Lower leg skin (tissue), 4 donors: ENCODE results near the gene GBP4. TPM values are rescaled to one million over a fixed set of nuclear protein-coding genes. Genes with fewer than 3 reads are reported as not detected.
"Not testable (repeated sequence)": the region's sequence is repeated elsewhere in the genome, so short reads cannot be mapped to it uniquely, and the experiment has no call there.

Source experiments
- DNase-seq, 2 donors: peaks; one replicate each; pipeline ENCODE4 v3.0.0-alpha.2; 2019; ENCODE audit warnings: low spot score in 2 of 2
- H3K4me3 ChIP-seq: fragments of 200-600 bp; sonication (generic); 2 replicates; pipeline ENCODE4 v1.5.1; 2017; ENCODE audit warnings: mild to moderate bottlenecking, low read depth; ENCODE audit not compliant: poor library complexity, severe bottlenecking
- POLR2A ChIP-seq, 2 donors: fragments of 450-650 bp; IDR thresholded peaks; one replicate each; pipeline ENCODE4 v1.6.1; 2016 to 2017; ENCODE audit warnings: antibody characterized with exemption in 2 of 2, mild to moderate bottlenecking in 1 of 2, moderate library complexity in 1 of 2
- WGBS, 2 donors: methylation state at CpG; one replicate each; pipeline ENCODE4 v1.1.5; 2018; 5-methylcytosine and 5-hydroxymethylcytosine counted together
- intact Hi-C: fragments of 100-400 bp; cut with DNase I; formaldehyde crosslinking; loops from one replicate; pipeline ENCODE4 v1.15.0; 2023; ENCODE audit warnings: low total_unique reads
- total RNA-seq, 4 donors: library from RNA; depleted of rRNA; stranded (reverse); fragments of >200 nt; gene quantifications; one replicate each; pipeline ENCODE4 v1.1.0, GENCODE V29; 2016
- TF ChIP-seq, protein P1 (sequence below), 3 donors: fragments of 450-650 bp; IDR thresholded peaks; one replicate each; pipeline ENCODE4 v1.5.1; 2016; ENCODE audit warnings: antibody characterized with exemption in 3 of 3, mild to moderate bottlenecking in 3 of 3, moderate library complexity in 2 of 3

The GBP4 gene, protein sequence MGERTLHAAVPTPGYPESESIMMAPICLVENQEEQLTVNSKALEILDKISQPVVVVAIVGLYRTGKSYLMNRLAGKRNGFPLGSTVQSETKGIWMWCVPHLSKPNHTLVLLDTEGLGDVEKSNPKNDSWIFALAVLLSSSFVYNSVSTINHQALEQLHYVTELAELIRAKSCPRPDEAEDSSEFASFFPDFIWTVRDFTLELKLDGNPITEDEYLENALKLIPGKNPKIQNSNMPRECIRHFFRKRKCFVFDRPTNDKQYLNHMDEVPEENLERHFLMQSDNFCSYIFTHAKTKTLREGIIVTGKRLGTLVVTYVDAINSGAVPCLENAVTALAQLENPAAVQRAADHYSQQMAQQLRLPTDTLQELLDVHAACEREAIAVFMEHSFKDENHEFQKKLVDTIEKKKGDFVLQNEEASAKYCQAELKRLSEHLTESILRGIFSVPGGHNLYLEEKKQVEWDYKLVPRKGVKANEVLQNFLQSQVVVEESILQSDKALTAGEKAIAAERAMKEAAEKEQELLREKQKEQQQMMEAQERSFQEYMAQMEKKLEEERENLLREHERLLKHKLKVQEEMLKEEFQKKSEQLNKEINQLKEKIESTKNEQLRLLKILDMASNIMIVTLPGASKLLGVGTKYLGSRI
- 1 to 10 TPM in 3 of 4 donors, under 1 TPM in 1; 0.46 to 4.6 (median 3.2) TPM for total RNA-seq

DNA sequence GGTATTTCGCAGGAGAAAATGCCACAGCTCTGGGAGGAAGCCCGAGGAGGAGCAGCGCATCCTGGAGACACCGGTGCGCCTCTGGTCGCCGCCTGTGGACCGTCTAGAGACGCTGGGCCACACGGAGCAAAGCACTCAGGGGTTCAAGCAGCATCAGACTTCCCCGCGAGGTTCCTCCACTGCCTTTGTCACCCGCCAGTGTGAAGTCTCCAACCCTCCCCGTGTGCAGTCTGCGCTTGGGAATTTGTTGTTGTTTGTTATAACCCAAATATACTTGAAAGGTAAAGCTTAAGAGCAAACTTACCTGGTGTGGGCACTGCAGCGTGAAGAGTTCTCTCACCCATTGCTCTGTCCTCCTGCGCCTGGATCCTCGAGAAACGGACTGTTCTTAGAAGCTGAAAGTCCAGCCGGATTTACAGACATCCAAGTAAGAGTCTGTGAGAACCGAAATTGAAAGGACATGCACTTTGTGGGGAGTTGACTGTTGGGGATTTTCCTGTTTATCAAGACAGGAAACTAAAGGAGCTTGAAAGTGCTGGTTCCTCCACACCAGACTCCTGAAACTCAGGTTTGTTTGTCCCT, at the start of gene GBP4:
TSS of gene GBP4 (minus strand) at position 452 of the 582 bp plus-strand sequence. CDS start at position 344, 108 bp downstream.
- intact Hi-C loops = no loop called here
- TF ChIP-seq, protein P1, sequence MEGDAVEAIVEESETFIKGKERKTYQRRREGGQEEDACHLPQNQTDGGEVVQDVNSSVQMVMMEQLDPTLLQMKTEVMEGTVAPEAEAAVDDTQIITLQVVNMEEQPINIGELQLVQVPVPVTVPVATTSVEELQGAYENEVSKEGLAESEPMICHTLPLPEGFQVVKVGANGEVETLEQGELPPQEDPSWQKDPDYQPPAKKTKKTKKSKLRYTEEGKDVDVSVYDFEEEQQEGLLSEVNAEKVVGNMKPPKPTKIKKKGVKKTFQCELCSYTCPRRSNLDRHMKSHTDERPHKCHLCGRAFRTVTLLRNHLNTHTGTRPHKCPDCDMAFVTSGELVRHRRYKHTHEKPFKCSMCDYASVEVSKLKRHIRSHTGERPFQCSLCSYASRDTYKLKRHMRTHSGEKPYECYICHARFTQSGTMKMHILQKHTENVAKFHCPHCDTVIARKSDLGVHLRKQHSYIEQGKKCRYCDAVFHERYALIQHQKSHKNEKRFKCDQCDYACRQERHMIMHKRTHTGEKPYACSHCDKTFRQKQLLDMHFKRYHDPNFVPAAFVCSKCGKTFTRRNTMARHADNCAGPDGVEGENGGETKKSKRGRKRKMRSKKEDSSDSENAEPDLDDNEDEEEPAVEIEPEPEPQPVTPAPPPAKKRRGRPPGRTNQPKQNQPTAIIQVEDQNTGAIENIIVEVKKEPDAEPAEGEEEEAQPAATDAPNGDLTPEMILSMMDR (IDR thresholded peaks at IDR 0.05) = no peak
- TF ChIP-seq POLR2A (IDR thresholded peaks at IDR 0.05) = no peak
- DNase-seq = no peak
- 30 to 45% methylated on average over 21 of the region's 21 CpGs for WGBS, 2 donors
- no peak within 1 kb of the TSS for H3K4me3 ChIP-seq

DNA sequence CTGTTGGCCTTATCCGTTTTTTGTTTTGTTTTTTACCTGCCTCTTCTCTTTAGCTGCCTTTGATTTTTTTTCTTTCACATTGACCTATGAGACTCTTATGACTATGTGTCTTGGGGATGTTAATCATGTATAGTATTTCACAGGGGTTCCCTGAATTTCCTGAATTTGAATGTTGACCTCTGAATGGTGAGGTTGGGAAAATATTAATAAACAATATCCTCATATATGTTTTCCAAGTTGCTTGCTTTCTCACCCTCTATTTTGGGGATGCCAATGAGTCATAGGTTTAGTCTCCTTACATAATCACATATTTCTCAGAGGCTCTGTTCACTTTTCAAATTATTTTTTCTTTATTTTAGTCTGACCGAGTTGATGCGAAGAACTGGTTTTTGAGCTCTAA, 44.3 kb upstream of the GBP4 start:
- DNase-seq = no peak
- TF ChIP-seq, protein P1 (IDR thresholded peaks at IDR 0.05) = no peak
- TF ChIP-seq POLR2A (IDR thresholded peaks at IDR 0.05) = no peak
- intact Hi-C loops = no loop called here
- no peak overlapping the region for H3K4me3 ChIP-seq
- WGBS, 2 donors = 79 to 87% methylated on average over 3 of the region's 3 CpGs

DNA sequence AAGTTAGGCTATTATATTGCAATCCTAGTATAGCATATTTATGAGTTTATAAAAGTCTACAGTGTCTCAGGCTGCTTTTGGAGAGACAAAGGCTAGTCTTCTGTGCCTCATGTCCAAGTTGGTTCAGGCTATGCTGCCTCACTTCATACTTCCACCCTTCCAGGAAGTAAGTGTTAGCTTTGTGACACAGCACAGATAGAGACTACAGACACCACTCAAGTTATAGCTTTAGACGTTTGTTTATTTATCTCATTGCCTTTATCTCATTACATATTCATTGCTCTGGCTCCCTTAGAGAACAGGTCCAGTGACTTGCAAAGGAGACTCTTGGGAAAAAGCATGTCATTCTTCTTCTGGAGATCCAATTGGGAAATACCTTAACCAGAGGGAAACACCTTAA, 22.6 kb upstream of the GBP4 start:
- TF ChIP-seq, protein P1 (IDR thresholded peaks at IDR 0.05) = no peak
- no peak for TF ChIP-seq POLR2A (IDR thresholded peaks at IDR 0.05)
- DNase-seq = no peak
- H3K4me3 ChIP-seq = no peak overlapping the region
- 43 to 48% methylated on average over 1 of the region's 1 CpG for WGBS, 2 donors
- intact Hi-C loops = no loop called here

DNA sequence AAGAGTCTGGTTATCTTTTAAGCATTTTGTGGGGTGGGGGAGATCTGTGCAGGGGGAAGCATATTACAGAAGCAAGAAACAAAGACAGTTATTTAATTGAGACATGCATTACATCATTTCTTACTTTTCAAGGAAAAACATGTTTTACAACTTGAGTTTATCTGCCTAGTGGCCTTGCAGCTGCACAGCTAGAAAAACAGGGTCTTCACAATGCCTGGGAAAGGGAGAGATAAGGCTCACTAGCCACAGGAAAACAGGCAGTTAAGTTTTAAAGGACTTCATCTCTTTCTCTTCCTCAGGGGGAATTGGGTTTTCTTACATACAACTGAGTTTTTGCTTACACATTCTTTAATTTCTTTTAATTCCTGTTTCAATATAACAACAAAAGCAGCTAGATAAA, 21.1 kb upstream of the GBP4 start:
- DNase-seq, intact Hi-C loops, H3K4me3 ChIP-seq: not testable (repeated sequence)

DNA sequence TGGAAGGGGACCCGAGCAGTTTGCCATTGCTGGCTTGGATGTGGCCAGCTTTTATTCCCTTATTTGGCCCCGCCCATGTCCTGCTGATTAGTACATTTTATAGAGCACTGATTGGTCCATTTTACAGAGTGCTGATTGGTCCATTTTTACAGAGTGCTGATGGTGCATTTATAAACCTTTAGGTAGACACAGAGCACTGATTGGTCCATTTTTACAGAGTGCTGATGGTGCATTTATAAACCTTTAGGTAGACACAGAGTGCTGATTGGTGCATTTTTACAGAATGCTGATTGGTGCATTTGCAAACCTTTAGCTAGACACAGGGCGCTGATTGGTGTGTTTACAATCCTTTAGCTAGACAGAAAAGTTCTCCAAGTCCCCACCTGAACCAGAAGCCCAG, 20.2 kb upstream of the GBP4 start:
- WGBS, 2 donors = 75 to 89% methylated on average over 3 of the region's 3 CpGs
- DNase-seq, H3K4me3 ChIP-seq, intact Hi-C loops: not testable (repeated sequence)

DNA sequence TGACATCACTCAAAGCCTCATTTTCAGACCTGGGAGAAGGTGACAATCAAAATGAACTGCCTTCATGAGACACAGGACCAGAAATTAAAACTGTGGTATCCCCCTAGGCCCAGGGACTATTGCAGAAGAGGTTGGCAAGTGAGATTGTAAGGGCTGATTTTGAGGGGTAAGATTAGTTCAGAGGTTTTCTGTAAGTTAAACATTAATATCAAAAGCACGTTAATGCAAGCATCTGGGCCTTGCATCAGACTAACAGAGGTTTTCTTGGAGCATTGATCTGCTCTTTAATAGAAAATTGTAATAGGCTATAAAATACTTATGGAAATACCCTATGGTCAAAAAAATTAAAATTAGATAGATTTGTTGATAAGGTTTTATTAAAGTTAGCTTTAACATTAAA, 14.6 kb upstream of the GBP4 start:
- DNase-seq = no peak
- TF ChIP-seq, protein P1 (IDR thresholded peaks at IDR 0.05) = no peak
- no peak for TF ChIP-seq POLR2A (IDR thresholded peaks at IDR 0.05)
- 91 to 93% methylated on average over 1 of the region's 1 CpG for WGBS, 2 donors
- no peak overlapping the region for H3K4me3 ChIP-seq
- intact Hi-C loops = no loop called here
